Upper lobe of left lung (tissue), 6 donors: ENCODE measurements around the gene ERP44. TPM values are rescaled to one million over a fixed set of nuclear protein-coding genes. Genes with fewer than 3 reads are reported as not detected.

Source experiments
- ATAC-seq, 2 donors: fragments of 200-7000 bp; cut with Tn5 transposase; one replicate each; pipeline ENCODE4 v1.9.1; 2022; ENCODE audit warnings: mild to moderate bottlenecking in 2 of 2, moderate library complexity in 2 of 2; ENCODE audit not compliant: low FRiP score in 2 of 2
- DNase-seq, 2 donors: peaks; one replicate each; pipeline ENCODE4 v3.0.0-alpha.2; 2019 to 2020
- H3K27ac ChIP-seq, 4 donors: fragments of 200-600 bp; sonication (generic); one replicate each; pipeline ENCODE4 v1.5.1; 2016 to 2019
- H3K27me3 ChIP-seq, 4 donors: fragments of 200-600 bp; sonication (generic); one replicate each; pipeline ENCODE4 v1.5.1; 2017 to 2019
- H3K36me3 ChIP-seq, 4 donors: fragments of 200-600 bp; sonication (generic); one replicate each; pipeline ENCODE4 v1.5.1; 2016 to 2019
- H3K4me1 ChIP-seq, 4 donors: fragments of 200-600 bp; sonication (generic); one replicate each; pipeline ENCODE4 v1.5.1; 2018 to 2019
- H3K4me3 ChIP-seq, 4 donors: fragments of 200-600 bp; sonication (generic); one replicate each; pipeline ENCODE4 v1.5.1; 2017 to 2019; ENCODE audit warnings: mild to moderate bottlenecking in 2 of 4, moderate library complexity in 1 of 4
- H3K9me3 ChIP-seq, 4 donors: fragments of 200-600 bp; sonication (generic); one replicate each; pipeline ENCODE4 v1.5.1; 2018 to 2019
- EP300 ChIP-seq, 4 donors: sonication (generic); formaldehyde crosslinking; IDR thresholded peaks; one replicate each; pipeline ENCODE4 v1.5.1; 2017; ENCODE audit warnings: antibody characterized with exemption in 4 of 4, control low read depth in 2 of 4
- POLR2A ChIP-seq, 4 donors: fragments of 450-650 bp; IDR thresholded peaks; one replicate each; pipeline ENCODE4 v1.5.1; 2016 to 2017; ENCODE audit warnings: antibody characterized with exemption in 4 of 4, mild to moderate bottlenecking in 2 of 4
- POLR2AphosphoS5 ChIP-seq, 2 donors: sonication (generic); formaldehyde crosslinking; IDR thresholded peaks; one replicate each; pipeline ENCODE4 v1.5.1; 2017; ENCODE audit warnings: antibody characterized with exemption in 2 of 2
- WGBS, 2 donors: methylation state at CpG; one replicate each; pipeline ENCODE4 v1.1.5; 2017 to 2018; 5-methylcytosine and 5-hydroxymethylcytosine counted together
- total RNA-seq, 6 donors: library from RNA; depleted of rRNA in 4 of 6; stranded (reverse); fragments of >200 nt in 4 of 6; gene quantifications; one replicate each; pipeline versions ENCODE4 v1.1.0 to v1.2.1, GENCODE V29; 2016 to 2021
- TF ChIP-seq, protein P1 (sequence below), 6 experiments: fragments of 450-650 bp in 4 of 6; fragments of 200-600 bp in 2 of 6; sonication (generic) in 2 of 6; IDR thresholded peaks; one replicate each; pipeline ENCODE4 v1.5.1; 2016 to 2019; ENCODE audit warnings: antibody characterized with exemption in 6 of 6
- donor health status: DM: no; HTN: no; CAD: no; lungs with moderate emphysema.
- donor health status: DM: no; HTN: yes; CAD: no; lungs with severe emphysema.

The ERP44 gene
- total RNA-seq, 6 donors from 2014 or later = 11.5 to 28.5 (median 20.4) TPM

DNA sequence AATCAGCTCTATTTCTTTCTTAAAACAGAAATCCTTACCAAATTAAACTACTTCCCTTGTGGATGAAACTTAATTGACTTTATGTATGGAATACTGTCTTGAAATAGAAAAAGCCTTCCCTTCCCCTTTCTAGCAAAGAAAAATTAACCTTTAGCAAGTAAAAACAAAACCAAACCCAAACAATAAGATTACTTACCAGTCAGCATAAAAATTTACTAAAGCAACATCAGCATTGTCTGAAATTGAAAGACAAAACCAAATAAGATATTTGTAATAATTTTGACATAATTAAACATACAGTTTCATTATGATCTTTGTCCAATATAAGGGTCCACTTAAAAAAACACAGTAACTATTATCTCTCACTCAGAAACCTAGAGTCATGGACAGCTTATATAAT is 41.2 kb downstream of the ERP44 start:
- no peak for ATAC-seq
- DNase-seq = no peak
- no peak overlapping the region for H3K27ac ChIP-seq
- no peaks in the 10 kb centered on the region for H3K4me1 ChIP-seq
- peaks cover 0 to 31% (median 8%) of the 10 kb centered on the region in 4 donors for H3K36me3 ChIP-seq
- no peaks in the 10 kb centered on the region for H3K9me3 ChIP-seq
- no peak overlapping the region for H3K4me3 ChIP-seq
- no peaks in the 10 kb centered on the region for H3K27me3 ChIP-seq
- TF ChIP-seq, protein P1, sequence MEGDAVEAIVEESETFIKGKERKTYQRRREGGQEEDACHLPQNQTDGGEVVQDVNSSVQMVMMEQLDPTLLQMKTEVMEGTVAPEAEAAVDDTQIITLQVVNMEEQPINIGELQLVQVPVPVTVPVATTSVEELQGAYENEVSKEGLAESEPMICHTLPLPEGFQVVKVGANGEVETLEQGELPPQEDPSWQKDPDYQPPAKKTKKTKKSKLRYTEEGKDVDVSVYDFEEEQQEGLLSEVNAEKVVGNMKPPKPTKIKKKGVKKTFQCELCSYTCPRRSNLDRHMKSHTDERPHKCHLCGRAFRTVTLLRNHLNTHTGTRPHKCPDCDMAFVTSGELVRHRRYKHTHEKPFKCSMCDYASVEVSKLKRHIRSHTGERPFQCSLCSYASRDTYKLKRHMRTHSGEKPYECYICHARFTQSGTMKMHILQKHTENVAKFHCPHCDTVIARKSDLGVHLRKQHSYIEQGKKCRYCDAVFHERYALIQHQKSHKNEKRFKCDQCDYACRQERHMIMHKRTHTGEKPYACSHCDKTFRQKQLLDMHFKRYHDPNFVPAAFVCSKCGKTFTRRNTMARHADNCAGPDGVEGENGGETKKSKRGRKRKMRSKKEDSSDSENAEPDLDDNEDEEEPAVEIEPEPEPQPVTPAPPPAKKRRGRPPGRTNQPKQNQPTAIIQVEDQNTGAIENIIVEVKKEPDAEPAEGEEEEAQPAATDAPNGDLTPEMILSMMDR (IDR thresholded peaks at IDR 0.05) = no peak

DNA sequence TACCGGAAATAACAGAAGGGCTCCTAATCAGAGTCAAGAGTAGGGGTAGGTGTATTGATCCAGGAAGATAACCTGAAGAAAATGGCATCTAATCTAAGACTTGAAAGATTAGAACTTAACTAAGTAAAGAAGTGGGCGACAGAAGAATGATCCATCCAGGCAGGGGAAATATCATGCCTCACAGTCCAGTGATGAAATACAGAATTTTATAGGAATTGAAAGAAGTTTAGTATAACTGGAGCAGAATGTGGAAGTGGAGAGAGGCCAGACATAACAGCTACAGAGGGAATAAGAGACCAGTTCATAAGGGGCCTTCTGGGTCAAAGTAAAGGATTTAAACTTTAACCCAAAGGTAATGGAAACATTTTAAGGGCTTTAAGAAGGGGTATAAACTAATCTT is 42.2 kb downstream of the ERP44 start:
- peaks cover 0 to 40% (median 8%) of the 10 kb centered on the region in 4 donors for H3K36me3 ChIP-seq
- no peaks in the 10 kb centered on the region for H3K27me3 ChIP-seq
- WGBS, 2 donors = 90 to 99% methylated on average over 2 of the region's 2 CpGs
- no peaks in the 10 kb centered on the region for H3K4me1 ChIP-seq
- DNase-seq = no peak
- no peak overlapping the region for H3K27ac ChIP-seq
- ATAC-seq = no peak
- no peak for TF ChIP-seq POLR2A (IDR thresholded peaks at IDR 0.05)
- no peaks in the 10 kb centered on the region for H3K9me3 ChIP-seq
- no peak overlapping the region for H3K4me3 ChIP-seq

DNA sequence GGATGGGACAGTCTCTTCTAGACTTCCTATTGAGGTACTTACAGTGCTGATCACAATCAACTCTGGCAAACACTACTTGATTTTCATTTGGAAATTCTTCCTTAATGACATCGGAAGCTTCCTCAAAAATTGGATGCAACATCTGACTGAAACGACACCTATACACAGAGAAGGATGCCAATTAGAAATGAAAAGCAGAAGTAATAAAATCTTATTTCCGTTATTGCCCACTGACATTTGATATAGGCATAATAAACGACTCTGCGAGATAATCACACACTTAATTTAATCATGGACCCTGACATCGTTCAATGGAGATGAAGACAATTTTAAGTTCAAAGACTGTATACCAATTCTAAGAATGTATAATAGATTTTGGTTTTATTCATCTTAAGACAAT is 46.4 kb downstream of the ERP44 start:
- WGBS, 2 donors = 60 to 69% methylated on average over 6 of the region's 6 CpGs
- Histone ChIP-seq H3K36me3 (peaks cover 0 to 30% (median 3%) of the 10 kb centered on the region in 4 donors), H3K27me3 (no peaks in the 10 kb centered on the region), H3K4me3 (no peak overlapping the region), H3K27ac (no peak overlapping the region), H3K4me1 (peaks cover 0 to 5% (median 2%) of the 10 kb centered on the region in 4 donors), H3K9me3 (no peaks in the 10 kb centered on the region)
- DNase-seq = no peak
- TF ChIP-seq POLR2AphosphoS5 (IDR thresholded peaks at IDR 0.05) (no peak), EP300 (IDR thresholded peaks at IDR 0.05) (no peak)
- TF ChIP-seq, protein P1 (IDR thresholded peaks at IDR 0.05) = no peak
- ATAC-seq = no peak

DNA sequence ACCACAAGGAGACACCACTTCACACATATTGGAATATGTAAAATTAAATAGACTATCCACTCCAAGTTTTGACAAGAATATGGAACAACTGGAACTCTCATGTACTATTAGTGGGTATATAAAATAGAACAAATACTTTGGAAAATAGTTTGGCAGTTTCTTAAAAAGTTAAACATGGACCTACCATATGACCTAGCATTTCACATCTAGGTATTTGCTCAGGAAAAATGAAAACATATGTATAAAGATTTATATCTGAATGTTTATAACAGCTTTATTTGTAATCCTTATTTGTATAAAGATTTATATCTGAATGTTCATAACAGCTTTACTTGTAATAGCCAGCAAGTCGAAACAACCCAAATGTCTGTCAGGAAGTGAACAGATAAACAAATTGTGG is 49.2 kb downstream of the ERP44 start:
- ATAC-seq (no peak), DNase-seq (no peak)
- H3K4me1 ChIP-seq = peaks cover 0 to 5% (median 2%) of the 10 kb centered on the region in 4 donors
- H3K27me3 ChIP-seq = no peaks in the 10 kb centered on the region
- no peaks in the 10 kb centered on the region for H3K9me3 ChIP-seq
- no peak overlapping the region for H3K4me3 ChIP-seq
- 60 to 71% methylated on average over 1 of the region's 1 CpG for WGBS, 2 donors
- TF ChIP-seq EP300 (IDR thresholded peaks at IDR 0.05) (no peak), POLR2A (IDR thresholded peaks at IDR 0.05) (no peak), POLR2AphosphoS5 (IDR thresholded peaks at IDR 0.05) (no peak)
- TF ChIP-seq, protein P1 (IDR thresholded peaks at IDR 0.05) = no peak
- H3K36me3 ChIP-seq = peaks cover 0 to 23% (median 3%) of the 10 kb centered on the region in 4 donors
- no peak overlapping the region for H3K27ac ChIP-seq

DNA sequence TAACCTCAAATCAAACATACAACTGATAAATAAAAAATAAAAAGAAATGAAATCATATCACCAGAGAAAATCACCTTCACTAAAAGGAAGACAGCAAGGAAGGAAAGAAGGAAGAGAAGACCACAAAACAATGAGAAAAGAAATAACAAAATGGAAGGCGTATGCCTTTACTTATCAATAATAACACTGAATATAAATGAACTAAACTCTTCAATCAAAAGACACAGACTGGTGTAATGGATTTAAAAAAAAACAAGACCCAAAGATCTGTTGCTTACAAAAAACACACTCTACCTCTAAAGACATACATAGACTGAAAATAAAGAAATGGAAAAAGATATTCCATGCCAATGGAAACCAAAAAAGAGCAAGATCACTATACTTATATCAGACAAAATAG is 60.3 kb downstream of the ERP44 start:
- 67 to 92% methylated on average over 1 of the region's 1 CpG for WGBS, 2 donors
- no peak for TF ChIP-seq POLR2A (IDR thresholded peaks at IDR 0.05)
- TF ChIP-seq, protein P1 (IDR thresholded peaks at IDR 0.05) = no peak
- no peak for TF ChIP-seq EP300 (IDR thresholded peaks at IDR 0.05)
- no peak for TF ChIP-seq POLR2AphosphoS5 (IDR thresholded peaks at IDR 0.05)
- Histone ChIP-seq H3K36me3 (no peaks in the 10 kb centered on the region), H3K27ac (no peak overlapping the region), H3K4me3 (no peak overlapping the region), H3K4me1 (peaks cover 0 to 7% (median 3%) of the 10 kb centered on the region in 4 donors), H3K27me3 (no peaks in the 10 kb centered on the region), H3K9me3 (no peaks in the 10 kb centered on the region)
- no peak for ATAC-seq
- DNase-seq = no peak
